ENCODE results near the gene PITPNM3.

Gene PITPNM3

GRCh38 chr17:6435968-6436367 is 120.4 kb downstream of the PITPNM3 start:
- FAIRE-seq: peak; percentile 74
- peak; percentile 78 for DNase-seq (ENCODE audit: insufficient read length, low spot score)
- TF ChIP-seq POLR2AphosphoS5 (IDR thresholded peaks at IDR 0.05; ENCODE audit: low read depth, low read length) (no peak), POU2F2 (IDR thresholded peaks at IDR 0.05; ENCODE audit: low read depth, low read length) (no peak), PAX5 (IDR thresholded peaks at IDR 0.05; ENCODE audit: insufficient read depth, low read length, severe bottlenecking) (no peak), POLR2A (IDR thresholded peaks at IDR 0.05; ENCODE audit: low read depth, low read length) (no peak), SPI1 (IDR thresholded peaks at IDR 0.05; ENCODE audit: low read depth, low read length) (no peak), TAF1 (IDR thresholded peaks at IDR 0.05; ENCODE audit: low read depth, low read length) (no peak)

GRCh38 chr17:6435051-6435450 is 121.3 kb downstream of the PITPNM3 start, which contains the start of gene AIPL1:
Gene AIPL1, minus strand, starts transcription at chr17:6435121. Its CDS starts 17 bp downstream, at chr17:6435104.
- TF ChIP-seq PAX5 (IDR thresholded peaks at IDR 0.05; ENCODE audit: insufficient read depth, low read length, severe bottlenecking): no peak
- no peak for TF ChIP-seq POLR2AphosphoS5 (IDR thresholded peaks at IDR 0.05; ENCODE audit: low read depth, low read length)
- TF ChIP-seq POU2F2 (IDR thresholded peaks at IDR 0.05; ENCODE audit: low read depth, low read length): no peak
- TF ChIP-seq POLR2A (IDR thresholded peaks at IDR 0.05; ENCODE audit: low read depth, low read length): no peak
- no peak for TF ChIP-seq SPI1 (IDR thresholded peaks at IDR 0.05; ENCODE audit: low read depth, low read length)
- no peak for TF ChIP-seq TAF1 (IDR thresholded peaks at IDR 0.05; ENCODE audit: low read depth, low read length)
- no peak for DNase-seq (ENCODE audit: insufficient read length, low spot score)
- FAIRE-seq: no peak

- no peak for DNase-seq (ENCODE audit: insufficient read length, low spot score)
- no peak for TF ChIP-seq PAX5 (IDR thresholded peaks at IDR 0.05; ENCODE audit: insufficient read depth, low read length, severe bottlenecking)
- FAIRE-seq: no peak
These were observed 125.6 kb downstream of the PITPNM3 start for GRCh38 chr17:6430769-6431168.

- DNase-seq (ENCODE audit: insufficient read length, low spot score): no peak
- TF ChIP-seq POU2F2 (IDR thresholded peaks at IDR 0.05; ENCODE audit: low read depth, low read length): no peak
- no peak for TF ChIP-seq SPI1 (IDR thresholded peaks at IDR 0.05; ENCODE audit: low read depth, low read length)
- no peak for TF ChIP-seq POLR2AphosphoS5 (IDR thresholded peaks at IDR 0.05; ENCODE audit: low read depth, low read length)
- no peak for TF ChIP-seq TAF1 (IDR thresholded peaks at IDR 0.05; ENCODE audit: low read depth, low read length)
- no peak for TF ChIP-seq PAX5 (IDR thresholded peaks at IDR 0.05; ENCODE audit: insufficient read depth, low read length, severe bottlenecking)
- TF ChIP-seq POLR2A (IDR thresholded peaks at IDR 0.05; ENCODE audit: low read depth, low read length): no peak
- no peak for FAIRE-seq
These were observed 127.1 kb downstream of the PITPNM3 start for GRCh38 chr17:6429266-6429665.

GRCh38 chr17:6428207-6428965 is 128.0 kb downstream of the PITPNM3 start:
- DNase-seq (ENCODE audit: insufficient read length, low spot score) (no peak), FAIRE-seq (no peak)
- TF ChIP-seq POLR2A (IDR thresholded peaks at IDR 0.05; ENCODE audit: low read depth, low read length) (no peak), SPI1 (IDR thresholded peaks at IDR 0.05; ENCODE audit: low read depth, low read length) (no peak), PAX5 (IDR thresholded peaks at IDR 0.05; ENCODE audit: insufficient read depth, low read length, severe bottlenecking) (no peak)

- peak; percentile 21; the same call in 1 of the 2 replicates for TF ChIP-seq SPI1 (IDR thresholded peaks at IDR 0.05; ENCODE audit: low read depth, low read length)
- TF ChIP-seq TAF1 (IDR thresholded peaks at IDR 0.05; ENCODE audit: low read depth, low read length): no peak
- FAIRE-seq (peak; percentile 33), DNase-seq (ENCODE audit: insufficient read length, low spot score) (peak; percentile 58)
These were observed 129.0 kb downstream of the PITPNM3 start for GRCh38 chr17:6427279-6427781.

GRCh38 chr17:6426356-6427101 is 129.8 kb downstream of the PITPNM3 start:
- TF ChIP-seq TAF1 (IDR thresholded peaks at IDR 0.05; ENCODE audit: low read depth, low read length): no peak
- no peak for TF ChIP-seq POU2F2 (IDR thresholded peaks at IDR 0.05; ENCODE audit: low read depth, low read length)
- no peak for TF ChIP-seq POLR2A (IDR thresholded peaks at IDR 0.05; ENCODE audit: low read depth, low read length)
- no peak for TF ChIP-seq PAX5 (IDR thresholded peaks at IDR 0.05; ENCODE audit: insufficient read depth, low read length, severe bottlenecking)
- TF ChIP-seq POLR2AphosphoS5 (IDR thresholded peaks at IDR 0.05; ENCODE audit: low read depth, low read length): no peak
- no peak for TF ChIP-seq SPI1 (IDR thresholded peaks at IDR 0.05; ENCODE audit: low read depth, low read length)
- DNase-seq (ENCODE audit: insufficient read length, low spot score): no peak
- FAIRE-seq: no peak

GRCh38 chr17:6425407-6425806 is 130.9 kb downstream of the PITPNM3 start:
- TF ChIP-seq POU2F2 (IDR thresholded peaks at IDR 0.05; ENCODE audit: low read depth, low read length): no peak
- no peak for TF ChIP-seq POLR2AphosphoS5 (IDR thresholded peaks at IDR 0.05; ENCODE audit: low read depth, low read length)
- TF ChIP-seq SPI1 (IDR thresholded peaks at IDR 0.05; ENCODE audit: low read depth, low read length): no peak
- no peak for TF ChIP-seq POLR2A (IDR thresholded peaks at IDR 0.05; ENCODE audit: low read depth, low read length)
- TF ChIP-seq PAX5 (IDR thresholded peaks at IDR 0.05; ENCODE audit: insufficient read depth, low read length, severe bottlenecking): no peak
- no peak for TF ChIP-seq TAF1 (IDR thresholded peaks at IDR 0.05; ENCODE audit: low read depth, low read length)
- DNase-seq (ENCODE audit: insufficient read length, low spot score) (no peak), FAIRE-seq (no peak)

GRCh38 chr17:6423931-6424330 is 132.4 kb downstream of the PITPNM3 start:
- FAIRE-seq (no peak), DNase-seq (ENCODE audit: insufficient read length, low spot score) (no peak)

More at GRCh38 chr17:6423931-6424330, 132.4 kb downstream of the PITPNM3 start:
- TF ChIP-seq PAX5 (IDR thresholded peaks at IDR 0.05; ENCODE audit: insufficient read depth, low read length, severe bottlenecking): no peak
- TF ChIP-seq POU2F2 (IDR thresholded peaks at IDR 0.05; ENCODE audit: low read depth, low read length): no peak
- TF ChIP-seq POLR2A (IDR thresholded peaks at IDR 0.05; ENCODE audit: low read depth, low read length): no peak
- TF ChIP-seq POLR2AphosphoS5 (IDR thresholded peaks at IDR 0.05; ENCODE audit: low read depth, low read length): no peak
- TF ChIP-seq TAF1 (IDR thresholded peaks at IDR 0.05; ENCODE audit: low read depth, low read length): no peak
